Neural progenitor cell (in vitro differentiated cells): ENCODE results near the gene TCAF2.
"Not testable (repeated sequence)": the region's sequence is repeated elsewhere in the genome, so short reads cannot be mapped to it uniquely, and the experiment has no call there.

Experiments used
- CTCF ChIP-seq: fragments of 200-600 bp; sonication (generic); IDR thresholded peaks from 2 replicates; pipeline ENCODE4 v1.5.1; 2017; ENCODE audit warnings: antibody characterized with exemption, mild to moderate bottlenecking
- EZH2 ChIP-seq: fragments of 200-600 bp; sonication (generic); IDR thresholded peaks from 2 replicates; pipeline ENCODE4 v1.6.1; 2017; ENCODE audit warnings: antibody characterized with exemption, mild to moderate bottlenecking, moderate library complexity
- EZH2phosphoT487 ChIP-seq: fragments of 200-600 bp; sonication (generic); IDR thresholded peaks from 2 replicates; pipeline ENCODE4 v1.6.1; 2017; ENCODE audit warnings: antibody characterized with exemption

DNA sequence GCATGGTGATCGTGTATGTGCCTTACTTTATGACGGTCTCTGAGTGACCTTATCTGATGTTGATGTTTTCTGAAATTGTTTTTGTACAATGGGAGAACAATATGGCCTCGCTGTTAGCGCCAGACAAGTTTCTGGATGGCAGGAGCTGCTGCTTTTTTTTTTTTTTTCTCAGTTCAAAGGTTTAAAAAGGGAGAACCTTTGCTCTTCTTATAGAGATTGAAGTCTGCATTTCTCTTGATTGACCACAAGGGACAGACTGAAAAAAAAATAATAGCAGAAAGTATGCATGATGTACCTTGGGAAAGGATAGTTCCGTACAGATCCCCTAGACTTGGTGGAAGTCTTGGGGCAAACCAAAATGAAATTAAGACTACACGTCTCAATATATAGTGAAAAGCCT lies 5.2 kb upstream of the TCAF2 start:
- peak; percentile 33 for TF ChIP-seq CTCF
- TF ChIP-seq EZH2phosphoT487, EZH2: not testable (repeated sequence)
